ENCODE results near the gene HIP1R. TPM values are rescaled to one million over a fixed set of nuclear protein-coding genes. Genes with fewer than 3 reads are reported as not detected.

Gene HIP1R
- total and polyA plus RNA-seq, 3 donors from 2014 or later: 20.1 to 41.7 (median 34.3) TPM

- H3K4me1 ChIP-seq: no peaks in the 10 kb centered on the region
- no peak for TF ChIP-seq POLR2A (IDR thresholded peaks at IDR 0.05)
- TF ChIP-seq CTCF (IDR thresholded peaks at IDR 0.05): no peak
- intact Hi-C loops (cut with DNase I; ENCODE audit: low total_unique reads): no loop called here
- WGBS, 2 donors: 78 to 82% methylated on average over 7 of the region's 7 CpGs
- DNase-seq: no peak
- no peak overlapping the region for H3K27ac ChIP-seq
- H3K4me3 ChIP-seq: no peak overlapping the region
- H3K36me3 ChIP-seq (ENCODE audit: low read depth, missing control alignments): no peaks in the 10 kb centered on the region
- H3K9me3 ChIP-seq: no peaks in the 10 kb centered on the region
- no peaks in the 10 kb centered on the region for H3K27me3 ChIP-seq
Measured at GRCh38 chr12:122820838-122821271, 14.4 kb upstream of the HIP1R start.

GRCh38 chr12:122823429-122823828 is 11.8 kb upstream of the HIP1R start:
- WGBS, 2 donors: 80 to 90% methylated on average over 11 of the region's 11 CpGs
- Histone ChIP-seq H3K9me3 (no peaks in the 10 kb centered on the region), H3K4me3 (no peak overlapping the region), H3K36me3 (ENCODE audit: low read depth, missing control alignments) (no peaks in the 10 kb centered on the region), H3K27me3 (no peaks in the 10 kb centered on the region), H3K4me1 (no peaks in the 10 kb centered on the region), H3K27ac (no peak overlapping the region)
- no peak for DNase-seq
- intact Hi-C loops (cut with DNase I; ENCODE audit: low total_unique reads): no loop called here
- TF ChIP-seq CTCF (IDR thresholded peaks at IDR 0.05): no peak
- TF ChIP-seq POLR2A (IDR thresholded peaks at IDR 0.05): no peak

- H3K27ac ChIP-seq: no peak overlapping the region
- no peak for DNase-seq
- H3K4me3 ChIP-seq: peak overlapping the region; percentile 15
- H3K27me3 ChIP-seq: no peaks in the 10 kb centered on the region
- 16 to 25% methylated on average over 22 of the region's 22 CpGs for WGBS, 2 donors
- no peaks in the 10 kb centered on the region for H3K4me1 ChIP-seq
- H3K9me3 ChIP-seq: no peaks in the 10 kb centered on the region
- no peaks in the 10 kb centered on the region for H3K36me3 ChIP-seq (ENCODE audit: low read depth, missing control alignments)
- intact Hi-C loops (cut with DNase I; ENCODE audit: low total_unique reads): no loop called here
- TF ChIP-seq CTCF (IDR thresholded peaks at IDR 0.05): no peak
- no peak for TF ChIP-seq POLR2A (IDR thresholded peaks at IDR 0.05)
Measured at GRCh38 chr12:122825773-122826724, 9.2 kb upstream of the HIP1R start.

GRCh38 chr12:122827258-122827657 is 8.0 kb upstream of the HIP1R start:
- DNase-seq: no peak
- intact Hi-C loops (cut with DNase I; ENCODE audit: low total_unique reads): no loop called here

More at GRCh38 chr12:122827258-122827657, 8.0 kb upstream of the HIP1R start:
- 37 to 39% methylated on average over 5 of the region's 5 CpGs for WGBS, 2 donors
- Histone ChIP-seq H3K9me3 (no peaks in the 10 kb centered on the region), H3K27me3 (no peaks in the 10 kb centered on the region), H3K36me3 (ENCODE audit: low read depth, missing control alignments) (no peaks in the 10 kb centered on the region), H3K4me3 (no peak overlapping the region), H3K4me1 (no peaks in the 10 kb centered on the region), H3K27ac (no peak overlapping the region)
- no peak for TF ChIP-seq CTCF (IDR thresholded peaks at IDR 0.05)
- no peak for TF ChIP-seq POLR2A (IDR thresholded peaks at IDR 0.05)
